CD4-positive, alpha-beta T cell treated with Interleukin-17A for 1 hour (primary cell): ENCODE data around the gene ERAP2.
A peak's percentile ranks its signal among the peaks of the same experiment; 100 is the strongest.

Experiments
- DNase-seq: peaks from one replicate; pipeline ENCODE4 v3.0.0-alpha.2; 2020

The ERAP2 gene

DNA sequence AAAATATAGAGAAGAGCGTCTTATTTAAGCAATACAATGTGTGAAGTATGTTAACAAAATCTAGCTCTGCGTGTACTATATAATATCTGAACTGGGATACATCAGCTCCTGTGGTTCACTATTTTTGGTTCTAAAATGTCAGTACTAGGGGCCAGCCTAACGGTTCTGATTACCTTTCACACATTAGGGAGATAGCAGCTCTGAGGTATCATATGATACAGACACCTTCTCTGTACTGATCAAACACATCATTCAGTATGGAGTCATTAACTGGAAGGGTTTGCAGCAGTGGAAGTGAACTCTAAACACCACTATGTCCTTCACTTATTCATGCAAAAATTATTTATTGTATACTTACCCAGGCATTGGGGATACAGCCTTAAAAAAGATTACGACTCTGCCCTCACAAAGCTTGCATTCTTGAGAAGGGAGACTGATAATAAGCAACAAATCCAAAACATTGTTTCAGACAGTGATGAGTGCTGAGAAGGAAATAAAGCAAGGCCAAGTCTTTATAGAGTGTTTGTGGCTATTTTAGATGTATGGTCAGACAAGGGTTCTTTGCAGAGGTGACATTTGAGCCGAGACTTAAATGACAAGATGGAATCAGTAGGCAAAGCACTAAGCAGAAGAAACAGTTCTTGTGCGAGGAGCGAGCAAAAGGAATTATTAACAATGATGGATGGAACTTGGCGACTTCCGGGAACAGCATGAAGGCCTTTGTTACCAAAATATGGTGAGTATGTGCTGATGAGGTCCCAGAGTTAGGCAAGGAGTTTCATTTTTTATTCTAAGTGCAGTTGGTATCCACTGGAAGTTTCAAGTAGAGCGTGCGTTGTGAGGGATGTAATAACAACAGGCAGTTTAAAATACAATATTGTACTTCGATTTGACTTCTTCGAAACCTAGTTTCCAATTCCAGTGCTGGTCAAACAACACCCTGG lies 57.7 kb downstream of the ERAP2 start:
- no peak for DNase-seq

DNA sequence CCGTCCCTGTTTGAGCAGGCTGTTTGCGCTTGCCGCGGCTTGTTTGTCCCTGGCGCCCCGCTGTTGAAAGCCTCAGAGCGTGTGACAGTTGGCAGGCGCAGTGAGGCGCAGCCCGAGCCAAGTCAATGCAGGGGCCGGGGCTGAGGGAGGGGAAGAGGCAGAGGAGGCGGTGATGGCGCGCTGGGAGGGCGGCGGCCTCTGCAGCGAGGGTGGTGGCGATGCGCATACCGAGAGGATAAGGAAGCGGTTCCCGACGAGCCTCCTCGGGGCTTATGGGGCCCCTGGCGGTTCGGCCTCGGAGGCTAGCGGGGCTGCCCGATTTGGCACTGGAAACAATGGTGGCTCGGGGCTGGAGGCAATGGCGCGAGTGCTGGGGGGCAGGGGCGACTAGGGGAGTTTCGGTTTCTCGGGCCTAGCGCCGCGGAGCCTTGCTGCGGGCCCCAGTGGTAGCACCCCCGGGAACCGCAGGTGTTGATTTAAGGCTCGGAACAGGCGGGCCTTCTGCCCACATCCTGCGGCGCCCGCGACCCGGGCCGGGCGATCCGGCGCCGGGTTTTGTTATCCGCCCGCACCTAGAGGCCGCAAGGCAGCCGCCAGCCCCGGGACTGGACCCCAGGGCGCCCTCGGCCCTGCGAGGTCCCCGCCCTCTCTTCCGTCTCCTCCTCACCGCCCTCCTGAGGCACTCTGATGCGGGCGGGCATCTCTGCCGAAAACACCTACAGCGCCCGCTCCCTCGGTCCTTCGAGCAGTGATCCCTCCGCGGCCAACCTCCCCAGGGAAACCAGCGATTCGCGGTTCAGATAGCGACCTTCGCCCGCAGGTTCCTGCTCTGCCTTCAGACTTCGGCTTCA lies 58.6 kb downstream of the ERAP2 start:
- peak; percentile 96 for DNase-seq

DNA sequence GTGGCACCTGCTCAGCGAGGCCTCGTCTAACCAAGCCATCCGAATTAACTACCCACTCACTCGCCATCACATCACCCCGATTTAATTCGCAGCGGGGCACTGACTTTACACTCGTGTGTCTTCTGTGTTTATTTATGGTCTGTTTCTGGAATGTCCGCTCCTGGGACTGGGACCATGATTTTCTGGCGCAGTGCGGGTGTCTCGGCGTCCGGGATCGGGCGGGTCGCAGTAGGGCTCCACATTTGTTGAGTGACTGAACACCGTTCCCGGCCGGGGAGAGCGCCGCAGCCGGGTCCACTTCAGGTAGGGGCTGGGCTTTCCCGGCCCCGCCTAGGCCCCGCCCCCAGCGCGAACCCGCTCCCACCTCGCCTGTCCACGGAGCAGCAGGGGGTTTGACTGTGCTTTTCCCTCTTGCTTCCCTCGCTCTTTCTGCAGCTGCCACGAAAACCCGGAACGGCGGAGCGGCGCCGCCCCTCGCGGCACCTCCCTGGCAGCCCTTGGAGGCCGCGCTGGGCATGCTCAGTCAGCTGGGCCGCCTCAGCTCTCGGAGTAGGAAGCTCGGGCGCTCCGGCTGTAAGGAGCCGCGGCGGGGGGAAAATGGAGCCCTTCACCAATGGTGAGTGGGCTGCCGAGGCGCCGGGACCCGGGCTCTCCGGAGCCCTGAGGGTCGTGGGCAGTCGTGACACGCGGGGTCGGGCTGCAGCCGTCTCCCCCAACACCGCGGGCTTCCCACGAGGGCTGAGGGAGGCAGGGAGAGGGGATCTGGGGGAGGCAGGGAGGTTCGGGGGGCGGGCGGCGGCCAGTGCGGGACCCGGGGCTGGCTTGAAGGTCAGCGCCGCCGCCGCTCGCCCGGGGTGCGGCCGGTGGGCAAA lies 59.5 kb downstream of the ERAP2 start, which contains the start of gene LNPEP:
Gene LNPEP (plus strand): TSS at position 522 of the 872 bp plus-strand sequence. CDS start 76 bp downstream, at position 598.
- peak; percentile 96 for DNase-seq

DNA sequence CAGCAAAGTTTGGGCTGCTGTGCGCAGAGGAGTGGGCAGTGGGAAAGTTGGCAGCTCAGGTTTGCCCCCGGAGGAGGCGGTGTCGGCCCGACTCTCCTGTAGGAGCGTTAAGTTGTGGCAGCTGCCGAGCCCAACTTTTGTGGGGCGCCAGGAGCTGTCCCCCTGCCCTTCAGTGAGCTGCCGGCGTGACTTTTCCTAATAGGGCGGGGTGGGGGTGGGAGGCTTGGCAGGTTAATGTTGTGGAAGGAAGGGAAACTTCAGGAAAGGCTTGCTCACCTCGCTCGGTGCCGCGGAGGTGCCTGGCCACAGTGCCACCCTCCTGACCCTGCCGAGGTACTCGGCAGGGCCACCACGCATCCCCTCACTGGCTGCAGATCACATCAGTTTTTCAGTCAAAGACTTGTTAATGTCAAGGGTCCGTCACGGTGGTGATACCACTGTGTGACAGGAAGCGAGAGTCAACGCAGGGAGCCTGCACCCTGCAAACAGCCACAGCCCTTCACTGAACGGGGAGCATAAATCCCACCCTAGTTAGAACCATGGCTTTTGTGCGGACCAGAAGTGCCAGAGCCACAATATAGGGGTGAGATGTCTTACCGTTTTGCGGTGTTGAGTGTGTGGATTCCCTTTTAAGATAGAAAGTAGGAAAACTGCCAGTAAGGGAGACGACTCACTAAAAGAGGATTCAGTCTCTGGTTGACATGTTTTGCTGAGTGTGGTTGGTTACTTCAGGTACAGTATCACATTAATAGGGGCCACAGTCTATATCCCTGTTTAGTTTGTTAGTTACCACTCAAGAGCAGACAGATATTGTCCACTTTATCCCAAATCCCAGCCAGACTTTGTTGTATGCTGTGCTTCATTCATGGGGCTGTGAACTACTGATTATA lies 60.4 kb downstream of the ERAP2 start:
- DNase-seq = peak; percentile 47

DNA sequence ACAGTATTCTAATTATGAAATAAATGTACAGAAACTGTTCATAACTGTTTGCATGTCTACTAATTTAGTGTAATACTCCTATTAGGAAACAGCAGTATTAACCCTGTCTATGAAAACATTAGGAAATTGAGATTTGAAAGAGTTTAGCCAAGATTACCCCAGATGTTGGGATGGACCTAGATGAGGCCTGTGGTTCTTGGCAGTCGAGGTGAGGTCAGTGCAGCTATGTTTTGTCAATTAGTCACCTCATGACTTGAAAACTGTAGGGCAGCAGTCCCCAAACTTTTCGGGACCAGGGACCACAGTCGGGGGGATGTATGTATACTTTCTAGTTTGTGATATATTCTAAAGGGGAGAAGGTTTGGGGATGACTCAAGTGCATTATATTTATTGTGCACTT lies 64.3 kb downstream of the ERAP2 start:
- no peak for DNase-seq

DNA sequence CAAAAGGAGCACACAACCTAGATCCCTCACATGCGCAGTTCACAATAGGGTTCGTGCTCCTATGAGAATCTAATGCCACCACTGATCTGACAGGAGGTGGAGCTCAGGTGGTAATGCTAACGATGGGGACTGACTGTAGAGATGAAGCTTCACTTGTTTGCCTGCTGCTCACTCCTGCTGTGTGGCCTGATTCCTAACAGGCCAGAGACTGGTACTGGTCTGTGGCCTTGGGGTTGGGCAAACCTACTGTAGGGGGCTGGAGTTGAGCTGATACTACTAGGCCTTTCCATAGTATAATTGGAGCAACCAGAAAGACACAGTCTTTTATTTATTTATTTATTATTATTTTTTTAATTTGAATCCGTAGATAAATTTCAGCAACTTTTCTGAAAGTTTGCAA lies 64.8 kb downstream of the ERAP2 start:
- no peak for DNase-seq

DNA sequence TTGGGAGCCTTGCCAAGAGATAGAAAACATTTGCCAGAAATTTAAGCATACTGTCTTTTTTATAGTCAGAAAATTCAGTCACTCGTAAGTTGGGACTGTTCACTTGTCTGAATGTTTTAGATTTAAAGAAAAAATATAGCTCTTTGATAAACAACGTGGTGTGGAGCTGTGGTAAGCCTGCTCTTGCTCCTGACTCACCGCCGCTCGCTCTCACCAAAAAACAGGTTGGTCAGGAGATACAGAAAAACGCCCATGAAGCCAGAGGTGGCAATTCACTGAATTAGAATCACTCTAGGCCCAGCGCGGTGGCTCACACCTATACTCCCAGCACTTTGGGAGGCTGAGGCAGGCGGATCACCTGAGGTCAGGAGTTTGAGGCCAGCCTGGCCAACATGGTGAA lies 65.8 kb downstream of the ERAP2 start:
- DNase-seq = no peak

DNA sequence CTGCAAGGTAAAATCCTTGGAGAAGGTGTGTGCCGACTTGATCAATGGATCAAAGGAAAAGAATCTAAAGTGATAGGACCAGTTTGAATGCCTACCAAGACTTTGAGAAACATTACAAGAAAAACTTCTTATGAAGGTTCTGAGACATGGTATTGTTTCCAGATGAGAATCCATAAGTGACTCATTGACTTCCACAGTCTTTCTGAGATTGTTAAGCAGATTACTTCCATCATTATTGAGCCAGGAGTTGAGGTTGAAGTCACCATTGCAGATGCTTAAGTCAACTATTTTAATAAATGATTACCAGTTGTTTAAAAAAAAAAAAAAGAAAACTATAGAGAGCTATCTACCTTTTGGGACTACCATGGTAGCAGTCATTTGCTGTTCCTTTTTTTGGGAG lies 66.6 kb downstream of the ERAP2 start:
- no peak for DNase-seq

DNA sequence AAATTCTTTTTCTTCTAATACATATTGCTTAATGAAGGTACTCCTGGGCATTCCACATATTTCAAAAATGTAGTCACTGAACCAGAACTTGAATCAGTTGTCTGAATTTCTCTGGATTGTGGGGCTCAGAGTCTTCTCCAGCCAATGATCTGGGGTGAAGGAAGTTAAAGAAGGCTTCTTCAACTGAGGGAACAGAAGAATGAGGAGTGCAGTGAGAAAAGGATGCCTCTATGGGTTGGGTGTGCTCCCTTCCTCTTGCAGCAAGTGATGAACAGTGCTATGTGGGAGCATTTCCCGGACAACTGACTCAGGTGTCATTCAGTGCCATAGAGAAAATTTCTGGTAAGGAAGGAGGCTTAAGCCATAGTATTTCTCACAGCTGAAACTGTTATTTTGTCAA lies 67.5 kb downstream of the ERAP2 start:
- DNase-seq = no peak

DNA sequence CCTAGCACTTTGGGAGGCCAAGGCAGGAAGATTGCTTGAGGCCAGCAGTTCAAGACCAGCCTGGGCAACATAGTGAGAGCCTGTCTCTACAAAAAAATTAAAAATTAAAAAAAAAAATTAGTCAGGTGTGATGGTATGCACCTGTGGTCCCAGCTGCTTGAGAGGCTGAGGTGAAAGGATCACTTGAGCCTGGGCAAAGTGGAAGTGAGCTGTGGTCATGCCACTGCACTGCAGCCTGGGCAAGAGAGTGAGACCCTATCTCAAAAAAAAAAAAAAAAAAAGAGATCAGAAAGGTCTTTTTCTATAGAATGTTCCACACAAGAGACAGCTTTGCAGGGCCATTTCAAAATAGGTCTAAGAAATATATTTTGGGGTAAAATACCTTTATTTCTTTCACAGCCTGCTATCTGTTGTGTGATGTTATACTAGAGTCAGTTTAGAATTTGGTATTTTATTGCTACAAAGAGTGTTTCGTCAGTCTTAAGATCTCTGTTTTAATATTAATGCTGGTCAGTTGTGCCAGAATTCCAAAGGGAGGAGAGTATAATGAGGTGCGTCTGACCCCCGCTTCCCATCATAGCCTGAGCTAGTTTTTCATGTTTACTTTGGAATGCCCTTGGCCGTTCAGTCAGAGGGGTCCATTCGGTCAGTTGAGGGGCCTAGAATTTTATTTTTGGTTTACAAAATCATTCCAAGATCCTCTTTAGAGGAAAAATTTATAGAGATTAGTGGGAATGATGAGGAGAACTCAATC lies 69.0 kb downstream of the ERAP2 start:
- DNase-seq = no peak

DNA sequence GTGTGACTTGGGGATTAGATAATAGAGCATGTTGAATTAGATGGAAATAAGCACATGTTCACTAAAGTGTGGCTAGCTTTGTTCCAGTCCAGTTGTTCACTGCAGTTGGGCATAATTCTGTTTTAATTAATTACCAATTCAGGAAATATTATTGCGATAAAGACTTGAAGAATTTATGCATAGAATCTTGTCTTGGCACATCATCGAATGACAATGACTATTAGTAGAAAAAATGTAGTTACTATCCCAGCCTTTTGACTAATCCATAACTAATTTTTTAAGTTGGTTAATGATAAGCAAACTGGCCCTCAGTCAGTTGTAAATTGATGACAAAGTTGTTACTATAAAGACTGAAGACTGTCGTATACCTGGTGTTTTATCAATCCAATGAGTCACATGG lies 70.1 kb downstream of the ERAP2 start:
- no peak for DNase-seq

DNA sequence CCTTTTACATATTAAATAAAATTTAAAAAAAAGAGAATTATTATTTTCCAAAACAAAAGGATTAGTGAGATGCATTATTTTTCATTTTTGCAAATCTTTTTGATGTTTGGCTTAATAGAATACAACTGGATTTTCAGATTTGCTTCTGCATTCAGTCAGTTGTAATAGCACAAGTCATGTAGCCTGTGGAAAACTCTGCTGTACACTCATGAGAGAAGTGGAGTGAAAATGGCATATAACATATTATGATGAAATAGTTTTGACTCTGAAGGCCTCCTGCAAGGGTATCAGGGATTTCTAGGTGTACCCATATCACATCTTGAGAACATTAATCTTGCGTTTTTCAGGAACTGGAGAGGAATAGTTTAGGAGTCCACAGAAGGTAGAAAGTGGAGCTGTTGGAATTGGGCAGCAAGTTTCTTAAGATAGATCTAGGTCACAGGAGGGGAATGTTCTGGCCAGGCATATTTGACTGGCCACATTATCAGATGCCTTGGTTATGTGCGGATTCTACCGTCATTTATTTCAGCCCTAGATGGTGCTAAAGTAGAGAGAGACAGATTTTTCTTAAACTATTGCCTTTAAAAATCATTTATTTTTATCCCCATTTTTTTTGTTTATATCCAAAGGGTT lies 75.9 kb downstream of the ERAP2 start:
- DNase-seq = no peak

DNA sequence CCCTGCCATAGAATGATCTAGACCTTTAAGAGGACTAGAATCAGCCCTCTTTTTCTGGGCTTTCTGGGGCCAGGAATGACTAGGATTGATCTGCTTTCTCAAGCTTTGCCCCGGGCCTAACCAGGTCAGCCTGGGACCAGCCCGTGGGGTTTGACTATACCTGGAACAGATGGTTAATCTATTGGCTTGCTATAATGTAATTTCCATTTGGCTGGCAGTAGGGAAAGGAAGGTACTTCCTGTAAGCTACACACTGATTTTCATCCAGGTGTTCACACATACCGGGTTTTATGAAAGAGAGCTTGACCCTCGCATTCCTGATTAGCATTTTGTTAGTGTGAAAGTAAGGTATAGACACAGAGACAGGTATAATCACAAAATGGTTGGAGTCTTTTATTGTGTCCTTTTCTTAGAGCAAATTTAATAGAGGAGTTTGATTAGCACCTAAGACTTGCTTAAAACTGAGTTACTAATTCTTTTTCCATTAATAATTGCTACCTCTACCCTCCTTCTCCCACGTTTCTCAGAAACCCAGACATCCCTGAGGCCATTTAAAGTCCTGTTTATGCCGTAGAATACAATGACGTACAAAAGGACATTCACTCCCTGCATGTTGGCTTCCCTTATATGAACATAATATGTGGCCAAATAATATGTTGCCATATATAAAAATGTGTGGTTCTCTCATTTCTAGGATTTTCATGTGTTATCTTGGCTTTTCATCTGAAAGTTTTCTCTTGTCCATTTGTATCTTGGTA lies 76.9 kb downstream of the ERAP2 start:
- DNase-seq = no peak

DNA sequence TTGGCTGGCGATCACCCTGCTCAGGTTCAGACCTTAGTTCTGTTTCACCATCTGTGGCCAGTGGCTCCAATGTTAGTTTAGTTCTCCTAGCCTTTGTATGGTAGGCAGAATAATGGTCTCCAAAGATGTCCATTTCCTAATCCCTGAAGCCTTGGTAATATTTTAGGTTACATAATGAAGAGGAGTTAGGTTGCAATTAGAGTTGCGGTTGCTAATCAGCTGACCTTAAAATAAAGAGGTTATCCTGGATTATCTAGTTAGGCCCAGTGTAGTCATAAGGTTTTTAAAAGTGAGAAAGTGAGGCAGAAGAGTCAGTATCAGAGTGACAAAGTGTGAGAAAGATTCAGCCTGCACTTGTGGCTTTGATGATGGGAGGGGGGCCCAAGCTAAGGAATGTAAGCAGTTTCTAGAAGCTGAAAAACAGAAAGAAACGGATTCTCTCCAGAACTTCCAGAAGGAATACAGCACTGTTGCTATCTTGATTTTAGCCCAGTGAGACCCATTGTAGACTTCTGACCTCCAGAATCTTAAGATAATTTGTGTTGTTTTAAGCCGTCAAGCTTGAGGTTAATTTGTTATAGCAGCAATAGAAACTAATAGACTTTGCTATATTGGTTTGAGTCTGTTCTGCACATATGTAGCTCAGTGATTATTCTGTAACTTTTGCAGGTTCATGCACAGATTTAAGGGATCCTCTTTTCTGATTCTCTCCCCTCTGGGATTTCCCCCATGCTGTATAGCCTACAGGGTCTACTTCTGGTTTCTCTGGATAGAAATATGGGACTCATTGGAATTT lies 81.2 kb downstream of the ERAP2 start:
- peak; percentile 26 for DNase-seq

DNA sequence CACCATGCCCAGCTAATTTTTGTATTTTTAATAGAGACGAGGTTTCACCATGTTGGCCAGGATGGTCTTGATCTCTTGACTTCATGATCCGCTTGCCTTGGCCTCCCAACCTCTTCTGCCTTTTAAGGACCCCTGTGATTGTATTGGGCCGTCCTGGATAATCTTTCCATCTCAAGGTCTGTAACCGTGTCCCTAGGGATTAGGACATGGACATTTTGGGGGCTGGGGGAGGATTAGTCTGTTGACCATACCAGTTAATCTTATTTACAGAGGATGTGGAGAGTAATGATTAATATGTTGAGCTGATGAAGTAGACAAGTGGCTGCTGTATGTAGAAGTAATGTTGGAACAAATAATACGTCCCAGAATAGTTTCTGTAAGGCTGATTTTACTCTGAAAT lies 82.7 kb downstream of the ERAP2 start:
- no peak for DNase-seq

DNA sequence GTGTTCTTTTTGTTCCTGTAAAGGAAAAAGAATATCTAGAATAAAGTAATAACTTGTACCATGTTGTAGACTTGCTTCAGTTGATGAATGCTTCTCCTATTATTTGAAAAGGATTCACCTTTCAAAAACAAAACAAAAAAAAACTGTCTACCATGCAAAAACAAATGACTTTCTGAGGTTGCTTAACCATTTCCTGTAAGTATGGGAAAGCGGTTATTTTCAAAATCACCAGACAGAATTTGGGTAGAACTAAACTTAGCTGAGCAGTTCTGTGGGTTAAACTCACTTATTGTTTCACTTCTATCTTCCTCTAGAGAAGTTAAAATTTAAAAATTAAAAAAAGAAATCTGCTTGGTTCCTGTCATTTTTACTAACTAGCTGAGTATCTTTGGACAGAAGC lies 84.8 kb downstream of the ERAP2 start:
- DNase-seq = peak; percentile 78

DNA sequence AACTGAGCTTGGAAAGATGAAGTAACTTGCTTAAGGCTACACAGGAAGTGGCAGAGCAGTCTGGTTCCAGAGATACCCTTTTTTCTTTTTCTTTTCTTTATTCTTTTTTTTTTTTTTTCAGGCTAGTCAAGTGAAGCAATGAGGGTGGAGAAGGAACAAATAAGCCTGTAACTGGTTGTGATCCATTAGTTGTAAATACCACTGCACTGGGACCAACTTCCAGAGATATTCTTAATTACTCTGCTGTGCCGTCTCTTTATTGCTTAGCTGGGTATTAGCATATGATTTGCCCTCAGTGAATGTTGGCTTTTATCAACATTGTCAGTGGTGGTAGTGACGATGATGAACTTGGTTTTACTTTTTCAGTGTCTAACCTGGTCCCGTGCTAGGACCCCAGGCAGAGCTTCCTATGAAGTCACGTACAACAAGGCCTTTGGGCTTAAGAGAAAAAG lies 86.3 kb downstream of the ERAP2 start:
- peak; percentile 20 for DNase-seq

DNA sequence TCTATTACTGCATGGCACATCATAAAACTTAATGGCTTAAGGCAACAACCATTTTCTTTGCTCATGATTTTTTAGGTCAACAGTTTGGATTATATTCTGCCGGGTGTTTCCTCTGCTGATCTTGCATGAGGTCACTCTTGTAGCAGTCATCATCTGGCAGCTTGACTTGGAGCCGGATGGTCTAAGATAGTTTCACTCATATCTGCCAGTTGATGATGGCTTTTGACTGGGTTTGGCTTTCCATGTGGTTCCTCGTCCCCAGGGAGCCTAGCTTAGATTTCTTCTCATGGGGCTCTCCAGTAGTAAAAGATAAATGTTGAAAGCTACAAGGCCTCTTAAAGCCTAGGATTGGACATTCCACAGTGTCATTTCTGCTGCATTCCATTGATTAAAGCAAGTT lies 87.0 kb downstream of the ERAP2 start:
- peak; percentile 32 for DNase-seq

DNA sequence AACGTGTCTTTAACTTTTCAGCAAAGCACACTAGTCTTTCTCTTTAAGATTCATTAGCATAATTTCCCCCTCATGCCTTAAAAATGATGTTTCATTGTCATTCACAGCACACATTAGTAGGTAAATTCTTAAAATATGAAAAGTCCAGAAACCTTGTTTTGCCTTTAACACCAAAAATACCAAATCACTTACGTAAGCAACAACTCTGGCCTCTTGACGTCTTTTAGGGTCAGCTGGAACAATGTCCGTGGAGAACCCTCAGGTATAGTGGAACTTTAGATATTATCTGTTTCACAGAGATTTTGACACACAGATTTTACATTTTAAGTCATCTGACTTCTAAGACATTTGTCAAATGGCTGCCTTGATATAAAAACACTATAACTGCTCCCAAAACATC lies 90.5 kb downstream of the ERAP2 start:
- DNase-seq = no peak
